Measurements from ENCODE around the gene C6orf15. TPM values are rescaled to one million over a fixed set of nuclear protein-coding genes. Genes with fewer than 3 reads are reported as not detected.

Gene C6orf15
- total RNA-seq, 6 experiments from 2014 or later, result not detected

DNA sequence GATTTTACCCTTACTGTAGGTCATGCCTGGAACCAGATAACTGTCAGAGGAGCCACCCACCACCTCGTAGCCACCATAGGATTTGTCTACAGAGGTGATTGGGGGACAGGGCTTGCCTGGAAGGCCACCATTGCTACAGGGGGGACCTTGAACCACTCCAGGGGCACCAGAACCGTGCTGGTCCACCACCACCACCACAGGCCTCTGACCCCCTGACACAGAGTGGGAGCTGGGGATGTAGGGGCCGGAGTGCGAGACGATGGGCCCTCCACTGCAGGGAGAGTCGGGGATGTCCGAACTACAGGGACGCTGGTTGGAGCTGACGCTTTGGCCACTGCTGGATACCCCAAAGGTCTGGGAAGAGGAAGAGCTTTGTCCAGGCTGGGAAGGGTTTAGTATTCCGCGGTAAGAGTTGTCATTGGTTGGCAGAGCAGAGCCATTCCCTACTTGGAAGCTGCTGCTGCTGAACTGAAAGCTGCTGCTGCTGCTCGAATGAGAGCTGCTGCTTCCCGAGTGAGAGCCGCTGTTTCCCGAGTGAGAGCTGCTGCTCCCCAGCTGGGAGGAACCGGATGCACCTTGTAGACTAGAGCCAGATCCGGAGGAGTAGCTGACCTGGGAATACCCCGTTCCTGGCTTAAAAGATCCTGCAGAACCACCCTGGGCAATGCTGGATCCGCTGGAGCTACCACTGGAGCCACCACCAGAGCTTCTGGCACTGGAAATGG lies 4.4 kb upstream of the C6orf15 start:
- Mint-ChIP-seq H3K27me3 (ENCODE audit: insufficient read depth) (no peaks in the 10 kb centered on the region; the same call in none of the 2 replicates), H3K36me3 (ENCODE audit: low read depth) (no peaks in the 10 kb centered on the region), H3K4me3 (peak overlapping the region; percentile 57; the same call in 1 of the 2 replicates), H3K4me1 (ENCODE audit: low read depth) (peaks cover 48% of the 10 kb centered on the region), H3K27ac (no peak overlapping the region; the same call in 1 of the 2 replicates), H3K9me3 (no peaks in the 10 kb centered on the region)
- TF ChIP-seq, protein P1, sequence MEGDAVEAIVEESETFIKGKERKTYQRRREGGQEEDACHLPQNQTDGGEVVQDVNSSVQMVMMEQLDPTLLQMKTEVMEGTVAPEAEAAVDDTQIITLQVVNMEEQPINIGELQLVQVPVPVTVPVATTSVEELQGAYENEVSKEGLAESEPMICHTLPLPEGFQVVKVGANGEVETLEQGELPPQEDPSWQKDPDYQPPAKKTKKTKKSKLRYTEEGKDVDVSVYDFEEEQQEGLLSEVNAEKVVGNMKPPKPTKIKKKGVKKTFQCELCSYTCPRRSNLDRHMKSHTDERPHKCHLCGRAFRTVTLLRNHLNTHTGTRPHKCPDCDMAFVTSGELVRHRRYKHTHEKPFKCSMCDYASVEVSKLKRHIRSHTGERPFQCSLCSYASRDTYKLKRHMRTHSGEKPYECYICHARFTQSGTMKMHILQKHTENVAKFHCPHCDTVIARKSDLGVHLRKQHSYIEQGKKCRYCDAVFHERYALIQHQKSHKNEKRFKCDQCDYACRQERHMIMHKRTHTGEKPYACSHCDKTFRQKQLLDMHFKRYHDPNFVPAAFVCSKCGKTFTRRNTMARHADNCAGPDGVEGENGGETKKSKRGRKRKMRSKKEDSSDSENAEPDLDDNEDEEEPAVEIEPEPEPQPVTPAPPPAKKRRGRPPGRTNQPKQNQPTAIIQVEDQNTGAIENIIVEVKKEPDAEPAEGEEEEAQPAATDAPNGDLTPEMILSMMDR (IDR thresholded peaks at IDR 0.05), result no peak
- no peak for DNase-seq

- peaks cover 48% of the 10 kb centered on the region for H3K4me1 Mint-ChIP-seq (ENCODE audit: low read depth)
- H3K9me3 Mint-ChIP-seq, result no peaks in the 10 kb centered on the region
- TF ChIP-seq, protein P1 (IDR thresholded peaks at IDR 0.05), result no peak
- H3K27me3 Mint-ChIP-seq (ENCODE audit: insufficient read depth), result peaks cover under 1% of the 10 kb centered on the region
- H3K36me3 Mint-ChIP-seq (ENCODE audit: low read depth), result no peaks in the 10 kb centered on the region
- DNase-seq, result no peak
- peak overlapping the region; percentile 80 for H3K4me3 Mint-ChIP-seq
- no peak overlapping the region for H3K27ac Mint-ChIP-seq
Observed at GRCh38 chr6:31115941-31116560, 3.7 kb upstream of the C6orf15 start.

DNA sequence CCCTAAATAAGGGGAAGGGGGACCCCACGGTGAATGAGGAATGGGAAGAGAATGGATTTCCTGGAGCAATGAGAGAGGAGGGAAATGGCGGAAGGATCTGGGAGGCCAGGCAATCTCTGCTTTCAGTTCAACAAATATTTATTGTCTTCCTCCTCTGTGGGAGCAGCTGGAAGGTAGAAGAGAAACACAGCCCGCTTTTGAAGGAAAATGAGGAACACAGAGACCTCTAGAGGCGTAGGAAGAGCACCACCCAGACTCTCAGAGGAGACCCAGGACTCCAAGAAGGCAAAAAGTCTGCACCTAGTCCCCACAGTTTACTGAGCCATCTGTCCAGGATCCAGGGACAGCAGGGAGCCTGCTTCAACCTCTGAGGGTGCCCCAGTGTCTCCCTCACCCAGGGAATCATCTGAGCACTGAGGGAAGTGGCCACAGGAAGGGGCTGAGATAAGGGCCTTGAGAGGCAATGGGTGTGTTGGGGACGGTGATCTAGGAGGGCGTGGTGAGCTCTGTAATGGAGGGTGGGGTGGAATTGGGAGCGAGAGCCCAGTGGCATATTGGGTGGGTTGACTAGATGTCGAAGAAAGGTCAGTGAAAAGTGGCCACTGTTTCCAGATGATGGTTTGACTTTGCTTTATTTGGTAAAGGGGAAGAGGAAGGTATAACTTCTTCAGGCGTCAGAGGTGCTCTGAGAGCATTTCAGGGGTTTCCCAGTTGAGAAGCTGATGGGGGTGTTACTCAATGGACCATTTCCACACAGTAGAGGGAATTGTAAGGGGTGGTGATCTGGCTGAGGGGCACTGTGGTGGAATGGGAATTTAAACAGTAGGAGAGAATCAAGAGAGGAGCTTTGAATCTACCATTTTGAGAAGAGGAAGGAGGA lies 2.8 kb upstream of the C6orf15 start:
- H3K4me1 Mint-ChIP-seq (ENCODE audit: low read depth), result peaks cover 48% of the 10 kb centered on the region
- TF ChIP-seq, protein P1 (IDR thresholded peaks at IDR 0.05), result peak; percentile 66
- peaks cover 3% of the 10 kb centered on the region for H3K27me3 Mint-ChIP-seq (ENCODE audit: insufficient read depth)
- peak; percentile 62 for DNase-seq
- H3K4me3 Mint-ChIP-seq, result peak overlapping the region; percentile 80
- H3K36me3 Mint-ChIP-seq (ENCODE audit: low read depth), result no peaks in the 10 kb centered on the region
- H3K9me3 Mint-ChIP-seq, result no peaks in the 10 kb centered on the region
- peak overlapping the region; percentile 89 for H3K27ac Mint-ChIP-seq

DNA sequence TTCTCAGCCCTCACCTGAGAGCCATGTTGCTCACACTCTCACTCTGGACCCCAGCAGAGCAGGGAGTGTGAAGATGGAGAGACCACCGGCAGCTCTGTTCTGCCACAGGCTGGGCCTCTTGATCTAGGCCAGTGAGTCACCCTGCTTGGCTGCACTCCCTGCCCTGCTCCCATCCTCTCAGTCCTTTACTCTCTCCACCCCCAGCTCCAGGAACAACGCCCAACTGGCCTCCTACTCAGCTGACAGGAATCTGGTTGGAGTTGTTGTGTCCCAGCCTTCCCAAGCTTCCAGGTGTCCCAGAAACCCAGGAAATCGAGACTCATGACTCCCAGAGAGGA lies 2.1 kb upstream of the C6orf15 start, which contains the start of gene PSORS1C1:
Gene PSORS1C1 (plus strand): TSS at position 260 of the 338 bp plus-strand sequence. CDS start 14,833 bp downstream, outside the sequence.
- Mint-ChIP-seq H3K36me3 (ENCODE audit: low read depth) (no peaks in the 10 kb centered on the region), H3K9me3 (no peaks in the 10 kb centered on the region), H3K4me3 (peak within 1 kb of the TSS; percentile 80), H3K27ac (peak within 1 kb of the TSS; percentile 89), H3K4me1 (ENCODE audit: low read depth) (peaks cover 48% of the 10 kb centered on the region), H3K27me3 (ENCODE audit: insufficient read depth) (peaks cover 10% of the 10 kb centered on the region)
- TF ChIP-seq, protein P1 (IDR thresholded peaks at IDR 0.05), result no peak
- peak; percentile 91 for DNase-seq

GRCh38 chr6:31113861-31114540 lies 1.6 kb upstream of the C6orf15 start:
- peak; percentile 32 for DNase-seq
- Mint-ChIP-seq H3K4me3 (peak overlapping the region; percentile 80), H3K4me1 (ENCODE audit: low read depth) (peaks cover 48% of the 10 kb centered on the region), H3K36me3 (ENCODE audit: low read depth) (no peaks in the 10 kb centered on the region), H3K27ac (peak overlapping the region; percentile 89), H3K27me3 (ENCODE audit: insufficient read depth) (peaks cover 14% of the 10 kb centered on the region), H3K9me3 (no peaks in the 10 kb centered on the region)
- TF ChIP-seq, protein P1 (IDR thresholded peaks at IDR 0.05), result no peak

Measured in HFFc6 (cell line).